Effector CD4-positive, alpha-beta T cell (primary cell): Measurements from ENCODE around the gene SOX12.
A peak's percentile ranks its signal among the peaks of the same experiment; 100 is the strongest.

Experiments
- DNase-seq: peaks from one replicate; pipeline ENCODE4 v3.0.0-alpha.2; 2020

Gene SOX12

GRCh38 chr20:301886-302848 lies 23.2 kb upstream of the SOX12 start:
- no peak for DNase-seq

- DNase-seq = no peak
Measured at GRCh38 chr20:305745-306144, 19.6 kb upstream of the SOX12 start.

- DNase-seq = no peak
Measured at GRCh38 chr20:308427-309038, 16.8 kb upstream of the SOX12 start.

GRCh38 chr20:309306-309840 lies 16.0 kb upstream of the SOX12 start:
- DNase-seq = no peak

GRCh38 chr20:309841-310644 lies 15.3 kb upstream of the SOX12 start:
- DNase-seq = peak; percentile 51

- DNase-seq = no peak
Measured at GRCh38 chr20:310645-311044, 14.7 kb upstream of the SOX12 start.

GRCh38 chr20:311609-312008 lies 13.7 kb upstream of the SOX12 start:
- DNase-seq = no peak

GRCh38 chr20:312067-312466 lies 13.3 kb upstream of the SOX12 start:
- no peak for DNase-seq

GRCh38 chr20:312866-313265 lies 12.5 kb upstream of the SOX12 start:
- DNase-seq = no peak

- no peak for DNase-seq
Measured at GRCh38 chr20:313402-313801, 11.9 kb upstream of the SOX12 start.

GRCh38 chr20:313948-314347 lies 11.4 kb upstream of the SOX12 start:
- no peak for DNase-seq

GRCh38 chr20:316316-317068 lies 8.9 kb upstream of the SOX12 start:
- no peak for DNase-seq

- DNase-seq = peak; percentile 82
Measured at GRCh38 chr20:324177-325044, 941 bp upstream of the SOX12 start.

GRCh38 chr20:325889-326644 lies 715 bp downstream of the SOX12 start:
- peak; percentile 34 for DNase-seq

- no peak for DNase-seq
Measured at GRCh38 chr20:326645-327185, 1.4 kb downstream of the SOX12 start.

- DNase-seq = peak; percentile 61
Measured at GRCh38 chr20:327186-328026, 2.1 kb downstream of the SOX12 start.

- no peak for DNase-seq
Measured at GRCh38 chr20:328027-328974, 2.9 kb downstream of the SOX12 start.
